Panc1 (cell line): ENCODE results near the gene FADS2. TPM values are rescaled to one million over a fixed set of nuclear protein-coding genes. Genes with fewer than 3 reads are reported as not detected.

Experiments used
- ATAC-seq: fragments of 200-7000 bp; cut with Tn5 transposase; 2 replicates; pipeline ENCODE4 v1.9.1; 2020; ENCODE audit warnings: mild to moderate bottlenecking, moderate library complexity
- BruUV-seq: library from RNA; stranded (reverse); fragments of 400-500 nt; replicated peaks from 2 replicates; lab custom pipeline; 2021; lab: Mats Ljungman, UMichigan
- CTCF ChIA-PET: fragments of 300-600 bp; sonication (Branson Sonifier 250); formaldehyde crosslinking; loops from one replicate; lab custom pipeline; 2022; ENCODE audit warnings: antibody characterized with exemption; lab: Charles Lee
- POLR2A ChIA-PET: fragments of 300-600 bp; sonication (Branson Sonifier 250); formaldehyde crosslinking; loops from one replicate; lab custom pipeline; 2022; ENCODE audit warnings: antibody characterized with exemption; lab: Charles Lee
- DNase-seq: peaks from one replicate; pipeline ENCODE4 v3.0.0-alpha.2; 2010; ENCODE audit warnings: low read depth, low spot score
- H3K27ac ChIP-seq: 2 replicates; pipeline ENCODE4 v1.5.1; 2011; ENCODE audit warnings: mild to moderate bottlenecking, low read length, inconsistent platforms
- H3K27me3 ChIP-seq: fragments of 200-500 bp; sonication (Bioruptor generic); 2 replicates; pipeline ENCODE4 v1.6.0; 2014; ENCODE audit warnings: low read length, inconsistent platforms; ENCODE audit not compliant: control insufficient read depth, insufficient read depth
- H3K36me3 ChIP-seq: fragments of 200-500 bp; sonication (Bioruptor generic); 2 replicates; pipeline ENCODE4 v1.5.1; 2014; ENCODE audit warnings: inconsistent platforms, mild to moderate bottlenecking, low read length, moderate library complexity; ENCODE audit not compliant: control insufficient read depth, insufficient read depth
- H3K4me1 ChIP-seq: 2 replicates; pipeline ENCODE4 v1.5.1; 2011; ENCODE audit warnings: inconsistent platforms, mild to moderate bottlenecking, low read length, moderate library complexity; ENCODE audit not compliant: control insufficient read depth, insufficient read depth
- H3K4me3 ChIP-seq, 2 experiments: 2 replicates each; pipeline ENCODE4 v1.5.1; 2011 to 2012; ENCODE audit warnings: low read depth in 2 of 2, low read length in 2 of 2, mild to moderate bottlenecking in 2 of 2, inconsistent platforms in 1 of 2, moderate library complexity in 1 of 2
- H3K9me3 ChIP-seq: fragments of 200-500 bp; sonication (Bioruptor generic); 2 replicates; pipeline ENCODE4 v1.5.1; 2014; ENCODE audit warnings: low read depth, mild to moderate bottlenecking, inconsistent platforms, low read length, moderate library complexity; ENCODE audit not compliant: control insufficient read depth, insufficient read depth
- POLR2AphosphoS5 ChIP-seq: IDR thresholded peaks from 2 replicates; pipeline ENCODE4 v1.6.1; 2012; ENCODE audit warnings: mild to moderate bottlenecking, low read depth, low read length, moderate library complexity
- SIN3A ChIP-seq: IDR thresholded peaks from 2 replicates; pipeline ENCODE4 v1.6.1; 2012; ENCODE audit warnings: low read depth, mild to moderate bottlenecking, low read length, moderate library complexity, borderline replicate concordance; ENCODE audit not compliant: insufficient read depth
- TCF7L2 ChIP-seq: IDR thresholded peaks from 2 replicates; pipeline ENCODE4 v1.6.1; 2011; ENCODE audit warnings: mild to moderate bottlenecking, low read depth, low read length, inconsistent platforms
- in situ Hi-C: cut with HindIII; loops from 2 replicates; pipeline ENCODE4 v1.10.0; 2016; ENCODE audit warnings: low sequenced_read_pairs, low pct_unique_long_range_greater_than_20kb
- intact Hi-C: fragments of 100-400 bp; cut with micrococcal nuclease; formaldehyde crosslinking; loops from one replicate; pipeline ENCODE4 v1.10.0; 2022; ENCODE audit not compliant: unreplicated experiment
- total RNA-seq: library from RNA; stranded (reverse); gene quantifications from one replicate; pipeline ENCODE4 v1.2.1, GENCODE V29; 2021; ENCODE audit not compliant: unreplicated experiment
- TF ChIP-seq, protein P1 (sequence below): fragments of 450-650 bp; IDR thresholded peaks from 2 replicates; pipeline ENCODE4 v1.5.1; 2017; ENCODE audit warnings: mild to moderate bottlenecking
- TF ChIP-seq, protein P2 (sequence below), 2 experiments: IDR thresholded peaks; 2 replicates each; pipeline ENCODE4 v1.6.1; 2011 to 2012; ENCODE audit warnings: low read depth in 2 of 2, control low read depth in 1 of 2, low read length in 1 of 2, mild to moderate bottlenecking in 1 of 2, moderate library complexity in 1 of 2; ENCODE audit not compliant: insufficient read depth in 1 of 2

FADS2 gene
- total RNA-seq, 1 experiment from 2014 or later = 679 TPM

DNA sequence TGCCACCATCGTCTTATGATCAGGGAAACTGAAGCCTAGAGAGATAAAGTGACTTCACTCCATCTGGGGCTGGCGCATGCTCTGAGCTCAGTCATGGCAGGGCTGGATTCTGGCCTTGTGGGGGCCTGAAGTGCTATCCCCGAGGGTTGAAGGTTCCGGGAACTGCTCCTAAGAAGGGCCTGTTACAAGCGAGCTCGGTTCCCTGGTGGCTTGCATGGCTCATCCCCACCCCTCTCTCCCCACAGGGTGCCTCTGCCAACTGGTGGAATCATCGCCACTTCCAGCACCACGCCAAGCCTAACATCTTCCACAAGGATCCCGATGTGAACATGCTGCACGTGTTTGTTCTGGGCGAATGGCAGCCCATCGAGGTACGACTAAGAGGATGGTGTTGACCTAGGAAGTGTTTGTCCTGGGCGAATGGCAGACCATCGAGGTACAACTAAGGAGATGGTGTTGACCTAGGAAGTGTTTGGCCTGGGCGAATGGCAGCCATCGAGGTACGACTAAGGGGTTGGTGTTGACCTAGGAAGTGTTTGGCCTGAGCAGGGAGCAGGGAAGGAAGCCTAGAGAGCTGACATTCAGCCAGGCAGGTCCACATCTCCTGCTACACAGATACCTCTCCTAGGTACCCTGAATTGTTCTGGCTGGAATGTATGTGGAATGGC lies 19.9 kb downstream of the FADS2 start:
- TF ChIP-seq SIN3A (no peak), POLR2AphosphoS5 (no peak), TCF7L2 (no peak)
- TF ChIP-seq, protein P1, sequence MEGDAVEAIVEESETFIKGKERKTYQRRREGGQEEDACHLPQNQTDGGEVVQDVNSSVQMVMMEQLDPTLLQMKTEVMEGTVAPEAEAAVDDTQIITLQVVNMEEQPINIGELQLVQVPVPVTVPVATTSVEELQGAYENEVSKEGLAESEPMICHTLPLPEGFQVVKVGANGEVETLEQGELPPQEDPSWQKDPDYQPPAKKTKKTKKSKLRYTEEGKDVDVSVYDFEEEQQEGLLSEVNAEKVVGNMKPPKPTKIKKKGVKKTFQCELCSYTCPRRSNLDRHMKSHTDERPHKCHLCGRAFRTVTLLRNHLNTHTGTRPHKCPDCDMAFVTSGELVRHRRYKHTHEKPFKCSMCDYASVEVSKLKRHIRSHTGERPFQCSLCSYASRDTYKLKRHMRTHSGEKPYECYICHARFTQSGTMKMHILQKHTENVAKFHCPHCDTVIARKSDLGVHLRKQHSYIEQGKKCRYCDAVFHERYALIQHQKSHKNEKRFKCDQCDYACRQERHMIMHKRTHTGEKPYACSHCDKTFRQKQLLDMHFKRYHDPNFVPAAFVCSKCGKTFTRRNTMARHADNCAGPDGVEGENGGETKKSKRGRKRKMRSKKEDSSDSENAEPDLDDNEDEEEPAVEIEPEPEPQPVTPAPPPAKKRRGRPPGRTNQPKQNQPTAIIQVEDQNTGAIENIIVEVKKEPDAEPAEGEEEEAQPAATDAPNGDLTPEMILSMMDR = no peak
- TF ChIP-seq, protein P2, sequence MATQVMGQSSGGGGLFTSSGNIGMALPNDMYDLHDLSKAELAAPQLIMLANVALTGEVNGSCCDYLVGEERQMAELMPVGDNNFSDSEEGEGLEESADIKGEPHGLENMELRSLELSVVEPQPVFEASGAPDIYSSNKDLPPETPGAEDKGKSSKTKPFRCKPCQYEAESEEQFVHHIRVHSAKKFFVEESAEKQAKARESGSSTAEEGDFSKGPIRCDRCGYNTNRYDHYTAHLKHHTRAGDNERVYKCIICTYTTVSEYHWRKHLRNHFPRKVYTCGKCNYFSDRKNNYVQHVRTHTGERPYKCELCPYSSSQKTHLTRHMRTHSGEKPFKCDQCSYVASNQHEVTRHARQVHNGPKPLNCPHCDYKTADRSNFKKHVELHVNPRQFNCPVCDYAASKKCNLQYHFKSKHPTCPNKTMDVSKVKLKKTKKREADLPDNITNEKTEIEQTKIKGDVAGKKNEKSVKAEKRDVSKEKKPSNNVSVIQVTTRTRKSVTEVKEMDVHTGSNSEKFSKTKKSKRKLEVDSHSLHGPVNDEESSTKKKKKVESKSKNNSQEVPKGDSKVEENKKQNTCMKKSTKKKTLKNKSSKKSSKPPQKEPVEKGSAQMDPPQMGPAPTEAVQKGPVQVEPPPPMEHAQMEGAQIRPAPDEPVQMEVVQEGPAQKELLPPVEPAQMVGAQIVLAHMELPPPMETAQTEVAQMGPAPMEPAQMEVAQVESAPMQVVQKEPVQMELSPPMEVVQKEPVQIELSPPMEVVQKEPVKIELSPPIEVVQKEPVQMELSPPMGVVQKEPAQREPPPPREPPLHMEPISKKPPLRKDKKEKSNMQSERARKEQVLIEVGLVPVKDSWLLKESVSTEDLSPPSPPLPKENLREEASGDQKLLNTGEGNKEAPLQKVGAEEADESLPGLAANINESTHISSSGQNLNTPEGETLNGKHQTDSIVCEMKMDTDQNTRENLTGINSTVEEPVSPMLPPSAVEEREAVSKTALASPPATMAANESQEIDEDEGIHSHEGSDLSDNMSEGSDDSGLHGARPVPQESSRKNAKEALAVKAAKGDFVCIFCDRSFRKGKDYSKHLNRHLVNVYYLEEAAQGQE (IDR thresholded peaks at IDR 0.05; ENCODE audit: insufficient read depth in 1 of 2, low read depth in 2 of 2, low read length in 1 of 2) = no peak
- Histone ChIP-seq H3K4me3 (no peak overlapping the region), H3K4me1 (no peaks in the 10 kb centered on the region), H3K36me3 (peaks cover 2% of the 10 kb centered on the region; the same call in 1 of the 2 replicates), H3K9me3 (no peaks in the 10 kb centered on the region), H3K27me3 (no peaks in the 10 kb centered on the region), H3K27ac (no peak overlapping the region)
- in situ Hi-C loops (no loop called here), intact Hi-C loops (no loop called here)
- DNase-seq = no peak
- POLR2A ChIA-PET = no interaction called here
- CTCF ChIA-PET = no interaction called here
- no peak for ATAC-seq
- BruUV-seq = TSS peak; percentile 29

DNA sequence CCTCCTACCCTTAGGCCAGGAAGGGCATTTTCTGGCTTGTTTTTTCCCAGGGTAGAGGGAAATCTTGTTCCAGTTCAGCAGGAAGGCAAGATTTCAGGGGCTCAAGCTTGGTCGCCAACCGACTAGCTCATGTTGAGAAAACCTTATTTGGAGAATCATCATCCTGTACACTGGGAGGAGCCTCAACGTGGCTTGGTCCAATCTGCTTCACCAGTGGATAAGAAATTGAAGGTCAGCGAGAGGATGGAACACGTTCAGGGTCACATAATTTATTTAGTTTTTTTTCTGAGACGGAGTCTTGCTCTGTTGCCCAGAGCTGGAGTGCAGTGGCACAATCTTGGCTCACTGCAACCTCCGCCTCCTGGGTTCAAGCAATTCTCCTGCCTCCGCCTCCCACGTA lies 20.5 kb downstream of the FADS2 start:
- H3K27me3 ChIP-seq = no peaks in the 10 kb centered on the region
- H3K4me1 ChIP-seq = no peaks in the 10 kb centered on the region; the same call in 1 of the 2 replicates
- peaks cover 2% of the 10 kb centered on the region; the same call in 1 of the 2 replicates for H3K36me3 ChIP-seq
- intact Hi-C loops (no loop called here), in situ Hi-C loops (no loop called here)
- DNase-seq (no peak), ATAC-seq (no peak)
- H3K9me3 ChIP-seq = no peaks in the 10 kb centered on the region
- no peak overlapping the region for H3K27ac ChIP-seq
- no peak overlapping the region for H3K4me3 ChIP-seq
- POLR2A ChIA-PET = no interaction called here
- CTCF ChIA-PET = no interaction called here
- no TSS peak for BruUV-seq
- TF ChIP-seq TCF7L2 (no peak), POLR2AphosphoS5 (no peak), SIN3A (no peak)
- TF ChIP-seq, protein P1 = no peak
- TF ChIP-seq, protein P2 (IDR thresholded peaks at IDR 0.05; ENCODE audit: insufficient read depth in 1 of 2, low read depth in 2 of 2, low read length in 1 of 2) = no peak
